Activated T-cell treated with anti-CD3 and anti-CD28 coated beads for 1 hour (primary cell): ENCODE measurements around the gene CD209.

Experiments used
- DNase-seq: peaks from one replicate; pipeline ENCODE4 v3.0.0-alpha.2; 2020; ENCODE audit warnings: low read depth

Gene CD209

DNA sequence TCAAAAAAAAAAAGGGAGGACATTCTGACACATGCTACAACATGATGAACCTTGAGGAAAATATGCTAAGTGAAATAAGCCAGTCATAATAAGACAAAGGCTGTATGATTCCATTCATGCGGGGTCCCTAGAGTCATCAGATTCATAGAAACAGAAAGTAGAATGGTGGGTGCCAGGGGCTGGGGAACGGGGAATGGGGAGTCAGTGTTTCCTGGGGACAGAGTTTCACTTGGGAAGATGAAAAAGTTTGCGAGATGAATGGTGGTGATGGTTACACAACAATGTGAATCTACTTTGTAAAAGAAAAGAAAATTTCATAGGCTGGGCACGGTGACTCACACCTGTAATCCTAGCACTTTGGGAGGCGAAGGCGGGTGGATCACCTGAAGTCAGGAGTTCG, 9.3 kb downstream of the CD209 start:
- no peak for DNase-seq

DNA sequence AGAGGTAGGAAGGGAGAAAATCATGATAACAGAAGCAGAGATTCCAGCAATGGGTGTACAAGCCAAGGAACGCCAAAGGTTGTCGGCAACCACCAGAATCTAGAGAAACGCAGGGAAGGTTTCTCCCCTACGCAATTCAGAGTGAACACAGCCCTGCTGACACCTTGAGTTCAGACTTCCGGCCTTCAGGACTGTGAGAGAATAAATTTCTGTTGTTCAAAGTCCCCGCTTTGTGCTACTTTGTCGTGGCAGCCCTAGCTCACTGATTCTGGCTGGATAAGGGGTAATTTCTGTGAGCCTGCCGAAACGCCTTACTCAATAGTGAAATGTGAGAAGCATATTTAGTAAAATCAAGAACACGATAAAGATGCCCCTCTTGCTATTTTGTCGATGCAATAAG, 10.1 kb downstream of the CD209 start:
- no peak for DNase-seq

DNA sequence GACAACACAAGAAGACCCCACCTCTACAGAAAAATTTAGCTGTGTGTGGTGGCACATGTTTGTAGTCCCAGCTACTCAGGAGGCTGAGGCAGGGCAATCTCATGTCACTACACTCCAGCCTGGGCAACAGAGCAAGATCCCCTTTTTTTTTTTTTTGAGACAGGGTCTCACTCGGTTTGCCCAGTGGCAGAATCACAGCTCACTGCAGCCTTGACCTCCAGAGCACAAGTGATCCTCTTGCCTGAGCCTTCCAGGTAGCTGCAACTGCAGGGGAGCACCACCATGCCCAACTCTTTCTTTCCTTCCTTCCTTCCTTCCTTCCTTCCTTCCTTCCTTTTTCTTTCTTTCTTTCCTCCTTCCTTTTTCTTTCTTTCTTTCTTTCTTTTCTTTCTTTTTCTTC, 11.2 kb downstream of the CD209 start:
- no peak for DNase-seq

DNA sequence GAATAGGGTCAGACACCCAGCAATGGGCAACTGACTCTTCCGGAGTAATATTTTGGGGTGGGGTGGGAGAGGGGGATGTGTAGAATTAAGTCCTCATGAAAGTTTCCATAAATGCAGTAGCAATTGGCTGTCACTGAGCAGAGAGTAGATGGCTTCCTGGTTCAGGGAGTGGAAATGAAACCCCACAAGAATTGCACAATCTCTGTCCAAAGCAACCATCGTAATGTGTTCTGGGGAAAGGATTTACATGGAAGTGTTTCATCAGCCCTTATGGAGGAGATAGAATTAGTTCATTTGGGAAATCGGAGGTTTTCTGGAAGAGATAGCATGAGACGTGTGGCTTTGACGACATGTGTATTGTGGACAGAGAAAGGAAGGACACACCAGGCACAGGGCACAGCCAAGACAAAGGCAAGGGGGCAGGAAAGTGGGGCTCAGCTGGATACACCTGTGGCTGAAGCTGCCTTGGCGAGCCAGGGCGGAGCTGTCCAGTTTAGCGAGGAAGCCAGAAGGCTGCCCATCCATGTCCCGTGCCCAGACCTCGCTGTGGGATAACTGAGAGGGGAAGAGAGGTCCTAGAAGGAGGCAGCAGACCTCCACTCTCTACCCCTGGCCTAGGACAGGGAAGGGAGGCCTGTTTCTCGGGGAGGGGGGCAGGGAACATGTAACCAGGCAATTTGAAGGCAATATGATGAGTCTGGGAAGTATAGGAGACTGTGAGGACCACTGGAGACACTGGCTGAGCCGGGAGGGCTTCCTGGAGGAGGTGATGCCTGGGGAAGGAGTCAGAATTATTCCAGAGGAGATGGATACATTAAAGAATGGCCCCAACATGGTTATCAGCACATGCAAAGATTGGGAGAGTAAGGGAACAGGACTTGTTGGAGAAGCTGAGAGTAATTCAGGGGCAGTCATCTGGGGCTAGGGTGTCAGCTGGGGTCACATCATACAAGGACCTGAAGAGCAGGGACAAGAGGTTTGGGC, 12.8 kb downstream of the CD209 start:
- no peak for DNase-seq

DNA sequence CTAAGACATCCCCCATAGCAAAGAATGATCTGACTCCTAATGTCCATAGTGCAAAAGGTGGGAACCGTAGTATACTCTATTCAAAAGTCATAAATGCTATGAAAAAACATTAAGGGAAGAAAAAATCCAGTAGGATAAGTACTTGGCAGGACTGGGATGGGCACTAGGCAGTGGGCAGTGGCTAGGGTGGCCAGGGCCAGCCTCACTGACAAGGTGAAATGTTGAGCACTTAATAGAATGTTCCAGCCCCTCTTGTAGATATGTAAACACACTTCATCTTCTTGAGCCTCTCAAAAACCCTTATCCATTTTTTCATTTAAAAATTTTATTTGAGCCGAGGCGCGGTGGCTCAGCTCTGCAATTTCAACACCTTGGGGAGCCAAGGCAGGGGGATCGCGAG, 14.0 kb downstream of the CD209 start:
- DNase-seq, result no peak

DNA sequence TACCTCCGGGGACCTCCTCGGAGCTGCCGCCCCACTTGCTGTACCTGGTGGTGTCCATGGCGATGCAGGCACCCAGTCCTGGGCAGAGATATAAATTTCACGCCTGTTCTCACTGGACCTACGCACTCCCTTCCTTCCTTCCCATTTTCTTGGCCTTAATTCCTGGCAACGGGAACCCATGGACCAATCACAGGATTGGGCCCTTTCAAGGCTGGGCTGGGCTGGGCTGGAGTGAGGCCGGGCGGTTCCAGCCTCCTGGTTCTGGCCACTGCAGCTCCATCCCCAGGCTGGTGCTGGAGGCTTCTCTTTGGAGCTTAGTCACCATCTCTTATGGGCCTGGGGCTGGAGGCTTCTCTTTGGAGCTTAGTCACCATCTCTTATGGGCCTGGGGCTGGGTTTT, 15.3 kb downstream of the CD209 start, which contains the start of gene CLEC4G:
Gene CLEC4G, minus strand, starts transcription at position 66 of the 400 bp plus-strand sequence. Its CDS starts 8 bp downstream, at position 58.
- no peak for DNase-seq

DNA sequence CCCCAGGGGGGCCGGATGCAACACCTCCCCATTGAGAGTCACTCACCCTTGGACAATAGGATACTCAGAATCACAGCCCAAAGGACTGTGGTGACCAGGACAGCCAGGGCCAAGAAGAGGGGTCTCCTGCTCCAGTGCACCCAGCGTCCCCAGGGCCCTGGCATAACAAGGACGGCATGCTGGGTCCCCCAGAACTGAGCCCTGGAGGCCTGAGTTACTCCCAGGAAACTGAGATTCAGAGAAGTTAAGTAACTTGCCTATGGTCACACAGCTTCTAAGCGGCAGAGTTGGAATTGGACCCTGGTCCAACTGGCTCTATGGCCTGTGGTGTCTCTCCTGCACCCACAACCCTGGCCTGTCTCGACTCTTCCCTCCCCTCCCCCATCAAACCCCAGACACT, 15.7 kb downstream of the CD209 start:
- no peak for DNase-seq

DNA sequence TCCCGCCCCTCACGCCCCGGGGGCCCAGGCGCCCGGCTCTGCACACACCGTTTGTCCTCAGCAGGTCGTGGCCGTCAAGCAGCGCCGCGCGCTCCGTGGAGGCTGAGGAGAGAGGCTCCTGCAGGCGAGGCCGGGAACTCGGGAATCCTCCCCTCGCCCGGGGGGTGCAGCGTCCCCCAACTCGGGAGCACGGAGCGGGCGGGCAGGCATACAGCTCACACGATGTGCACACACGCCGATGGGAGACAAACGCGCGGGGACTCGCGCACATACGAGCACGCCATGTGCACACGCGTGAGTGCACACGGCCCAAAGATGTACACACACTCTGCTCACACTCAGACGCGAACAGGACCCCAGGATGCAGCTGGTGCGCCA, 16.1 kb downstream of the CD209 start:
- DNase-seq, result no peak

DNA sequence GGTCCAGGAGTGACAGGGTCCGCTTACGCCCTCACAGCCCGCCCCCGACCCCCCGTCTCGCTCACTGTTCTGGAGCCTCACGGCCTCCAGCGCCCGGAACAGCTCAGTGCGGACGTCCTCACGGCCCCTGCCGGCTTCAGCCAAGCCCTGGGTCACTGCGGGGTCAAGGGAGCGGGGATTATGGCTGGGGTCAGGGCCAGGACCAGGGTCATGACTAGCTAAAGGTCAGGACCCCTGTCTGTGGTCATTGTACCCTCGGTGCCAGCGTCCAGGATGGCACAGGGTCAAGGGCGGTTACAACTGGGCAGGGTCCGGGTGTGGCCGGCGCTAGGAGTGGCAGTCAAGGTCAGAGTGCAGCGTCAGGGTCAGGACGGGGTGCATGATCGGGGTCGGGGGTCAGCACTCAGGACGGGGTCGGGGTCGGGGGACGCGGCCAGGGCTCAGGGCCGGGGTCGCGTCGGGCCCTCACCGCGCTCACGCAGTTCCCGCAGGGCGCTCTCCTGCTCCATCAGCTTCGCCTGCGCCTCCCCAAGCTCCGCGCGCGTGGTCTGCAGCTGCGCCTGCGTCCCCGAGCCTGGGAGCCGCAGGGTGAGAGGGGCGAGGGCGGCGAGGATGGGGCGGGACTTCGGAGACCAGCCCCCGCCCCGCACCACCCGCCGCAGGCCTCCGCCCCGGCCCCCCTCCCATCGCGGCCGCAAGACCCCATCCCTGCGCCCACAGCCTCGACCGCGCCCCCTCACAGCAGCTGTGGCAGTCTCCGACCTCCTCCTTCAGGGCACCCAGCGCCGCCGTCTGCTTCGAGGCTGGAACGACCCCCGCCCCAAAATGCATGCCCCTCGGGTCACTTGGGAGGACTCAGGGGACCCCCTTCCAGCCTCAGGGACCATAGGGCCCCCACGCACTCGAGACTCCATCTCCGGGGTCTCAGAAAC, 16.8 kb downstream of the CD209 start:
- no peak for DNase-seq

DNA sequence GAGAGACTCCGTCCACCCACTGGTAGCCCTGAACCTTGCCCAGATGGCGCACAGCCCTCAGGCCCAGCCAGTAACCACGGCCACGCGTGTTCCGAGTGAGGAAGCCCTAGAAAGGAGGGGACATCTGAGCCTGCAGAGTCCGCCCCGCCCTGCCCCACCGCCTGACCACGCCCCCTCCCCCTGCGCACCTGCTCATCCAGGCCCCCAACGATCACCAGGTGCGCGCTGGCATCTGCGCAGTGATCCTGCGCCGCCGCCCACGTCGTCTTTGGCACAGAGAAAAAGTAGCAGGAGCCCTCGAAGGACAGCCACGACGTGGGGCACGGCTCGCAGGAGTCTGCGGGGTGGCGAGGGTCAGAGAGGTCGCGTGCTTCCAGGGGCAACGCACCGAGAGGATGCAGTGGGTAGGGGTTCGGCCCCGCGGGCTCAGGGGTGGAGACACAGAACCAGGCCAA, 17.5 kb downstream of the CD209 start:
- no peak for DNase-seq

DNA sequence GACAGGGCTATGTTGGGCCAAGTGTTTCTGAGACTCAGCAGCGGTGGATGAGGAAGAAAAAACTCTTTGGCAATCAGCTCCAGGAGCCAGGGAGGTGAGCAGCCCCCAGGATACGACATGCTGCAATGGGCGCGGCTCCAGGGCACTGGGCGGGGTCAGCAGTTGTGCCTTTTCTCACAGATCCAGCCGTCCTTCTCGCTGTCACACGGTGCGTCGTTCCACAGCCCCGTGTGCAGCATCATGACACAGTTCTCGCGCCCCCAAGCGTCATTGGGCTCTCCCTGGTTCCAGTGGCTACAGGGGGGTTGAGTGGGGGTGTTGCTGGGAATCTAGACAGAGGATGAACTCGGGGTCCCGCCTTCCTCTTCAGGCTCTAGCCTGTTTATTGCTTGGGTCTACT, 18.1 kb downstream of the CD209 start:
- DNase-seq, result no peak

DNA sequence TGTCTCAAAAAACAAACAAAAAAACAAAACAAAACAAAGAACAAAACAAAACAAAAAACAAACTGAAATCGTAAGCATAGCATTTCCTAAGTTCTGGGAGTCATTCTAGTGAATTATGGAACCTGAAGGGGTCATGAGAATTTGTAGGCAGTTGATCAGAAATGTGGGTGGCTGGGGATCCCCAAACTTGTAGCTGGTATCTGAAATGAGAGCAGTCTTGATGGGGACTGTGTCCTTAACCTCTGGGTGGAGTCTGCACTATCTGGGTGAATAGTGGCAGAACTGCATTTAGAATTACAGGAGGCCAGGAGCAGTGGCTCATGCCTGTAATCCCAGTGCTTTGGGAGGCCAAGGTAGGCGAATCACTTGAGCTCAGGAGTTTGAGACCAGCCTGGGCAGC, 21.5 kb downstream of the CD209 start:
- DNase-seq, result no peak

DNA sequence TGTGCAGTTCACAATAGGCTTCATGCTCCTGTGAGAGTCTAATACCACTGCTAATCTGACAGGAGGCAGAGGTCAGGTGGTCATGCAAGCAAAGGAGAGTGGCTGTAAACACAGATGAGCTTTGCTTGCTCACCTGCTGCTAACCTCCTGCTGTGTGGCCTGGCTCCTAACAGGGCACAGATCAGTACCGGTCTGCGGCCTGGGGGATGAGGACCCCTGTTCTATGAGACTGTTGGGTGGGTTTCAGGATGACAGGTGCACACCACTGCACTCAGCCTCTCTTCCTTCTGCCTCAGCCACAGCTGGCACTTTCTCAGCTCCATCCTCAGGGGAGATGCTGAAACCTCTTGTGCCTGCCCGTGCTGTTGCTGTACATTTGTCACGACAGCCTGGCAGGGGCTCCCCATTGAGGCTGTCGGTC, 25.1 kb downstream of the CD209 start:
- no peak for DNase-seq

DNA sequence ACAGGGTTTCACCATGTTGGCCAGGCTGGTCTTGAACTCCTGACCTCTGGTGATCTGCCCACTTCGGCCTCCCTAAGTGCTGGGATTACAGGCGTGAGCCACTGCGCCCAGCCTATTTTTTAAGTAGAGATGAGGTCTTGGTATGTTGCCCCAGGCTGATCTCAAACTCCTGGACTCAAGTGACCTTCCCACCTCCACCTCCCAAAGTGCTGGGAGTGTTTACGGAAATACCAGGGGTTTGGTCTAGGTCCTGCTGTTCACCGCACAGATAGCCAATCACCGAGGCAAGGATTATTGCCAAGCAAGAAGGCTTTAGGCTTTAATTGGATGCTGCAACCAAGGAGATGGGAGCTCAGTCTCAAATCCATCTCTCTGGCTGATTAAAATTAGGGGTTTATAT, 27.0 kb downstream of the CD209 start:
- no peak for DNase-seq

DNA sequence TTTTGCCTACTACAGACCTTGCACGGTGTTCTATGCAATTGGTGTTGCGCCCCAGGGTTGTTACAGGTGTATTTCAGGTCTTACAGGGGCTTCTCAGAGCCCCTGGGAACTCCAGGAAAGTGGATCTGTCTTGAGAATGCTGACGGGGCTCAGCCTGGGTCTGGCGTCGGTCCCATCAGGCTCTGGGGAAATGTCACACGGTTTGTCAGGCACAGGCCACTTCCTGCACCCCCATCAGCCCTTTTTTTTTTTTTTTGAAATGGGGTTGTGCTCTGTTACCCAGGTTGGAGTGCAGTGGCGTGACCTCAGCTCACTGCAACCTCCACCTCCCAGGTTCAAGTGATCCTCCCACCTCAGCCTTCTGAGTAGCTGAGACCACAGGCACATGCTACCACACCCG, 28.7 kb downstream of the CD209 start:
- DNase-seq, result no peak

DNA sequence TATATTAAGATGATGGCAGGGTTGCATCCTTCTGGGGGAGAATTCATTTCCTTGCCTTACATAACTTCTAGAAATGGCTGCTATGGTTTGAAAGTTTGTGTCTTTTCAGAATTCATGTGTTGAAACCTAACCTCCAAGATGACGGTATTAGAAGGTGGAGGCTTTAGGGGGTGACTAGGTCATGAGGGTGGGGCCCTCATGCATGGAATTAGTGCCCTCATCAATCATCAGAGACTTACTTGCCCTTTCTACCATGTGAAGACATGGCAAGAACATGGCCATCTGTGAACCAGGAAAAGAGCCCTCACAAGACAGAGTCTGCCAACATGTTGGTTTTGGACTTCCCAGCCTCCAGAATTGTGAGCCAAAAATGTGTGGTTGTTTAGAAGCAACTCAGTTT, 30.6 kb downstream of the CD209 start:
- no peak for DNase-seq

DNA sequence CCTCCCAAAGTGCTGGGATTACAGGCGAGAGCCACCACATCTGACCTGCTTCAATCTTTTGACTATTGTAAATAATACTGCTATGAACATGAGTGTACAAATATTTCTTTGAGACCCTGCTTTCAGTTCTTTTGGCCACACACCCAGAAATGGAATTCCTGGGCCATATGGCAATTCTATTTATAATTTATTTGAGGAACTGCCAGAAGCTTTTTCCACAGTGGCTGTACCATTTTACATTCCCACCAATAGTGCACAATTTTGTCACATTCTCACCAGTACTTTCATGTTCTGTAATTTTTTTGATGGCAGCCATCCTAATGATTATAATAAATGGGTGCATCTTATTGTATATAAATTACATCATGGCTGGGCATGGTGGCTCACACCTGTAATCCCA, 31.7 kb downstream of the CD209 start:
- DNase-seq, result no peak

DNA sequence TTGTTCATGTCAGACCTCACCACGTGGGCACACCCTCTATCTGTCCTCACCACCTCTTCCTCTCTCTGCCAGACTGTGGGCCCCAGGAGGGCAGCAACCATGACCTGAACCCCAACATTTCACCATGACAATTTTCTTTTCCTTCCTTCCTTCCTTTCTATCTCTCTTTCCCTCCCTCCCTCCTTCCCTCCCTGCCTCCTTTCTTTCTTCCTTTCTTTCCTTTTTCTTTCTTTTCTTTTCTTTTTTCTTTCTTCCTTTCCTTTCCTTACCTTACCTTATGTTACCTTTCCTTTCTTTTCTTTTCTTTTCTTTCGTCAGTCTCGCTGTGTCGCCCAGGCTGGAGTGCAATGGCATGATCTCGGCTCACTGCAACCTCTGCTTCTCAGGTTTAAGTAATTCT, 36.7 kb downstream of the CD209 start:
- no peak for DNase-seq

DNA sequence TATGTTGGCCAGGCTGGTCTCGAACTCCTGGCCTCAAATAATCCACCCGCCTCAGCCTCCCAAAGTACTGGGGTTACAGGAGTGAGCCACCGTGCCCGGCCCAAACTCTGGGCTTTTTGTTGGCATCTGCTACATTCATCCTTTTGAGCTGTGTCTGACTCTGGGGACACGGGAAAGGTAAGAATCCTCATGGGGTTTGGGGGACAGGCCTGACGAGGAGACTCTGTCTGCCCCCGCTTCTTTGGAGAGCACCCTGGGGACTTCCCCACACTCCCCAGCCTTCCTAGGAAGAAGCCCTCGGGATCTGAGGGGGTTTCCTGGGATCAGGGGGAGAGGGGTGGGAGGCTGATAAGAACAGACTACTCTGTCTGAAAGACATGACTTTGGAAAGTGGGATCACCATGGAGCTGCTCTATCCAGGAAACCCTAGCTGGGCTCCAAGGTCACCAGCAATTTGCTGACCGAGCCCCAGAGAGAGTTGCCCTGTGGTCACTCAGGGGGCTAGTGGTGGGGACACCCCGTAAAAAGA, 37.3 kb downstream of the CD209 start:
- DNase-seq, result no peak

DNA sequence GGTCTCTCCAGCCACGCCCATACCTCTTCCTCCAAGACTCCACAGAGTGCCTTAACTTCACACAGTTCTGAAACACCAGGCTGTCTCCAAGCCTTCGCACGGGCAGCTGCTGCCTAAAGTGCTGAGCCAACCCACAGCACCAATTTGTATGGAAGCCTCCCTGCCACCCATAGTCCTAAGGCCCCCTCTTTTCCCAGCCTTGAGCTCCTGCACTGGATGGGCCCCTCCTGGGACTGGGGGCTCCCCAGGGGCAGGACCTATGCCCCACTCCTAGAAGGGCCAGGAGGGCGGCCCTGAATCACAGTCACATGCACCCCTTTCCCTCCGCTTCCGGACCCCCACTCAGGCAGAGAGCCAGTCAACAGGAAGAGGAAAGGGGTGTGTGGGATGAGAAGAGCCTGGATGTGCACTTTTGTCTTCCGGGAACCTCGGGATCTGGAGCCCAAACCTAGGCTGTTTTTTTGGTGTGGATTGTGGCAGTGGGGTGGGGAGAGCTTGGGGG, 40.3 kb downstream of the CD209 start:
- DNase-seq, result no peak

DNA sequence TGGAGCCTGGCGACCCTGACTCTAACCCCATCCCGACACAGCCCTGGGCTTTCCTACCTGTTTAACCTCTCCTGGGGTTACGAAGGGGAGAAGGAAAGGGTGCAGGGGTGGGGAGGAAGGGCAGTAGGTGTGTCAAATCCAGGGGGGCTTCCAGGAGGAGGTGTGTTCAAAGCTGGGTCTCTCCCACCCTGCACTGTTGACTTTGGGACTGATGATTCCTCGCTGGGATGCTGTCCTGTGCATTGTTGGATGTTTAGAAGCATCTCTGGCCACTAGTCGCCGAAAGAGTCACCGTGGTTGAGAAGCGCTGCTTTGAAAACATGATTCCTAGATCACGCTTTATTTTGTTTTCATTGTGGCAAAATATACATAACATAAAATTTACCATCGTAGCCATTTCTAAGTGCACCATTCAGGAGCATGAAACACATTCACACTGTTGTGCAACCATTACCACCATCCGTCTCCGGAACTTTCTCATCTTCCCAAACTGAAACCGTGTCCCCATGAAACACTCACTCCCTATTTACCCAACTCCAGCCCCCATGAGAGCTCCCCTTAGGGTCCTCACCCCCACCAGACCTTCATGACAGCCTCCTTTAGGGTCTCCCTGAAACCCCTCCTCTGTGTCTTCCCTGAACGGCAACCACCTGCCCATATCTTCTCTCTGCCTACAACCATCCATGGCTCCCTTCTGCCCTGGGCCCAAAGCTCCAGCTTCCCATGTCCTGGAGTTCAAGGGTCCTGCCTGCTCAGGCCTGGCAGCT, 41.0 kb downstream of the CD209 start:
- no peak for DNase-seq
